Measurements from ENCODE around the gene IQSEC3.
A peak's percentile ranks its signal among the peaks of the same experiment; 100 is the strongest.

IQSEC3 gene

DNA sequence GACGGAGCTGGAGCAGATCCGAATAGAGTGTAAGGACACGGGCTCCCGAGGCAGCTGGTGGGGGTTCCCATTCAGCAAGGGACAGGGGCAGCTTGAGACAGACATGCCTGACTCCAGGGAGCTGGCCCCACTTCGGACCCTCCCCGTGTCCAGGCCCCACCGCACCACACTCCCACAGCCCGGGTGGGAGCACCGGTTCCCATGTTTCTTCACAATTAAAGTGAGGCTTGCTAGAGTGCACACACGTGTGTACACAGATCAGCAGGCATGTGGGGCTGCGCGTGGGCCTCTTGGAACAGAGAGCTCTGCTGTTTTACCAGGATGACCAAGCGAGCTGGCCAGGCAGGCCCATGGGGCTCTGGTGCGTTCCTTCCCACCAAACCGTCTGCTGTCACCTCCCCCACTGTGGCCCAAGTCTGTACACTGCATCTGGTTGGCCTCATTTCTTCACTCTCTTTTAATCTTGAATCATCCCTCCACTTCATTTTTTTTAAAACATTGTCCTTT, 99.3 kb downstream of the IQSEC3 start:
- Histone ChIP-seq H3K9me3 (no peaks in the 10 kb centered on the region), H3K4me1 (peaks cover 55% of the 10 kb centered on the region), H3K4me3 (no peak overlapping the region), H3K36me3 (no peaks in the 10 kb centered on the region), H3K4me2 (no peak overlapping the region), H3K9ac (no peak overlapping the region), H3K27me3 (no peaks in the 10 kb centered on the region), H3K27ac (no peak overlapping the region), H4K20me1 (no peaks in the 10 kb centered on the region)
- no peak for TF ChIP-seq Cebpa-rat (IDR thresholded peaks at IDR 0.05)

DNA sequence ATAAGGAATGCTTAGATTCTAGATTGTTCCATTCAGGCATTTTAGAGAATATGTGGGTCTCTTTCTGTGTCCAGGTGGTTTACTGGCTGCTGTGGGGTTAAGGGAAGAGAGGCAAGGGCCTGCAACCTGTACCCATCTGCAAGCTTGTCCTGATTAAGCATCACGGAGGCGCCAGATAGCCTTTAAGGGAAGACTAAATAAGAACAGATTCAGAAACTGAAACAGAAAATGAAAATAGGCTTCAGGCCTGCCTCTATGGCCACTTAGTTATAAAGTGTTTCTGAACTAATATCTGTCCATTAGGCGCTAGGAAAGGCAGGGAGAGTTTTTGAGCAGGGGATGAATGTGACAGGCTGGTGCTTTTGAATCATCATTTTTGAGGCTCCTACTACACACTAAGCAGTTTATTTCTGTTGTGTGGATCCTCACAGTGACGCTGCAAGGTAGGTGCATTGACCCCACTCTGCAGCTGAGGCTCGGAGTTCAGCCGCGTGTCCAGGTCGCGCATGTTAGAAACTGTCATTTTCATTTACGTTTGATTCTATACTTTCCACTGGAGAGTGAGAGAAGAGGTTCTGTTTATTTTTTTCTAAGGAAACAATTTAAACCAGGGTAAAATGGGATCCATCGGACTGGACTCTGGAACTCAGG, 100.0 kb downstream of the IQSEC3 start:
- H3K36me3 ChIP-seq, result no peaks in the 10 kb centered on the region
- H3K27me3 ChIP-seq, result no peaks in the 10 kb centered on the region
- no peak overlapping the region for H3K27ac ChIP-seq
- H3K9ac ChIP-seq, result no peak overlapping the region
- no peak overlapping the region for H3K4me3 ChIP-seq
- no peaks in the 10 kb centered on the region for H4K20me1 ChIP-seq
- peaks cover 55% of the 10 kb centered on the region for H3K4me1 ChIP-seq
- no peaks in the 10 kb centered on the region for H3K9me3 ChIP-seq
- no peak for TF ChIP-seq Cebpa-rat (IDR thresholded peaks at IDR 0.05)
- peak overlapping the region; percentile 53 for H3K4me2 ChIP-seq

DNA sequence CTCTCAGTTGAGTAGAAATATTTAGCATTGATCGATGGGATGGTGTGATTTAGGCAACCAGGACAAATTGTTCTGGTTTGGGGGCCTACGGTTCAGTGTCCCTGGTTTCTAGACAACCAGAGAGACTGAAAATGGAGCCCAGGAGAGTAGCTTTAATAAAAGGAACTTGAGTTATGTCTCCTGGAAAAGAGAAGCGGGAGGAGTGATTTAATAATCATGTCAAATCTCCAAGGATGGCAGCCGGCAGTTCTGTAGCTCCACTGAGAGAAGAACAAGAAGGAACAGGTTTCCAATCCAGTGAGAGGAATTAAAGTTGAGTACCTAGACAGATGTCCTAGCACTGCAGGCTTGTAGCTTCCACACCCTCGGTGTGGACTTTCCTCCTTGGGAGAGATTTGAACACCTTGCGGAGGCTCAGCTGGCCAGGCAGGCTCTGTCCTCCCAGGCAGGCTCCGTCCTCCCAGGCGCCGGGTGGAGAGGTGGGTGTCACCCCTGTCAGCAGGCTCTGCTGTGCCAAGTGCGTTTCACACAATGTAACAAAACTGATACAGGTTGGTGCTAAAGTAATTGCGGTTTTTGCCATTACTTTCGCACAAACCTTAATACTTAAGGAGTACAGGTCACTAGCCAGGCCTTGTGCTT, 101.5 kb downstream of the IQSEC3 start:
- Histone ChIP-seq H3K27me3 (no peaks in the 10 kb centered on the region), H3K36me3 (no peaks in the 10 kb centered on the region), H3K4me1 (peaks cover 70% of the 10 kb centered on the region), H3K9ac (no peak overlapping the region), H3K9me3 (no peaks in the 10 kb centered on the region), H3K27ac (no peak overlapping the region), H3K4me2 (peak overlapping the region; percentile 27; the same call in 1 of the 2 replicates), H3K4me3 (no peak overlapping the region), H4K20me1 (no peaks in the 10 kb centered on the region)
- TF ChIP-seq Cebpa-rat (IDR thresholded peaks at IDR 0.05), result no peak

DNA sequence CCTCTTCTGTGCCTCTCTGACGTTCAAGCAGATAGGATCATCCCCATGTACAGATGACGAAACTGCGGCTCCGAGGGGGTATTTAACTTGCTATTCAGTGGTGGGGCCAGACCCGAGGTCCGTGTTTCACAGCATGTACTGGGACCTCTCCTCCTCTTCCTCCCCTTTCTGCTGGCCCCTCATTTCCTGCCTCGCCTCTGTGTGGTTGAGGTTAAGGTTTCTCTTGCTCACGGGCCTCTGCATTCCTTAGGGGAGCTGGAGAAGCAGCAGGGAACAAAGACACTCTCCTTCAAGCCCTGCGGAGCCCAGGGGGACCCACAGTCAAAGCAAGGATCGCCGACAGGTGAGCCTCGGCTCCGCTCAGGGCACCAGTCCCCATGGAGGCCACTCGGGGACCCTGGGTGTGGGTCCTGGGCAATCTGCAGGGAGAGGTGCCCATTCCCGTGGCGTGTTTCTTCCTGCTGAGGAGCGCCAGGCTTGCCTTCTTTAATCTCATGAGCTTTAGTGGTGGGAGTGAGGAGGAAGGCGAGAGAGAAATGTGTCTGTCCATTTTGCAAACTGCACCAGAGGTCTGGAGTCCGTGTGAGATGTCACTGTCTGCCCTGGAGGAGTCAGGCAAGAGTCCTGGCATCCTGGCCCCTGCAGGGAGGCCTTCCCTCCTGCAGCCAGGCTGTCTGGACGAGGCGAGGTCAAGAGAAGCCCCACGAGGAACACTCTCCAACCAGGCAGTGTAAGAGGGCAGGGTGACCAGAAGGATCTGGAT, 102.4 kb downstream of the IQSEC3 start:
- Histone ChIP-seq H3K9ac (no peak overlapping the region), H3K27me3 (no peaks in the 10 kb centered on the region), H3K9me3 (no peaks in the 10 kb centered on the region), H4K20me1 (no peaks in the 10 kb centered on the region), H3K4me3 (no peak overlapping the region), H3K4me2 (peak overlapping the region; percentile 27), H3K27ac (no peak overlapping the region), H3K4me1 (peaks cover 74% of the 10 kb centered on the region), H3K36me3 (no peaks in the 10 kb centered on the region)
- TF ChIP-seq Cebpa-rat (IDR thresholded peaks at IDR 0.05), result no peak

DNA sequence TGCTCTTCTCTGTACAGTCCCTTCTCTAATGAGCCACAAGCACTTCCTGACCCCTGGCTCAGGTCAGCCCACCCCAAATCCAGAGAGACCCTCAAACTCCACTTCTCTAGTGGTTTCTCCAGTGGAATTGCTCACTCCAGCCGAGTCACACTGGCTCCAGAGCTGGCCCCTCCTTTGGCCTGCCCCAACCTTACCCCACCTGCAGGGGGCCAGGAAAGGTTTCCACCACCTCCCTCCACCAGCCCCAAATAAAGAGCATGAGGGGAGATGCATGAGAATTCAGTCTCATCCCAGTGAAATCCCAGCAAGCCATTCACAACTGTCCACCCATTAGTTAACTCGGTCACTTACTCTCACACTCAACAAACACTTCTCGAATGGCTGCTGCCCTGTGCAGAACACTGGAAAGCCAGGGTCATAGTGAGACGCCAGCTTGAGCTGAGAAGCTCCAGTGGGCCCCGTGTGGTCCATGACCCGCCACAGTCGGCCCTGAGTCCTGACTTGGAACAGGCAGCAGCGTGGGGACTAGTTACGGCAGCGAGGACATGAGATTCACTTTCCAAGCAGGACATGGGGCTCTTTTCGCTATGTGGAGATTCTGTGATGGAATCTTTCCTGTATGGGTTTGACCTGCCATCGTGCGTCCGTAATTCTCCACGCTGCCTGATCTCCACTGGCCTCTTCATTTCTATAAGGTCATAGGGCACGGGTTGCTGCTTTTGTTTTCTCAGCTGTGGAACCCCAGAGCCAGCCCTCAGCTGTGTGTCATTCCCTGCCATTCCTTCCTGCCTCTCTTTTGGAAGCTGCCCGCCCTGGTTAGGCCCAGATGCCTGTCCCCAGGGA, 103.2 kb downstream of the IQSEC3 start:
- Histone ChIP-seq H3K27me3 (no peaks in the 10 kb centered on the region), H4K20me1 (no peaks in the 10 kb centered on the region), H3K36me3 (no peaks in the 10 kb centered on the region), H3K4me3 (no peak overlapping the region), H3K27ac (no peak overlapping the region), H3K9ac (no peak overlapping the region), H3K4me2 (peak overlapping the region; percentile 27; the same call in 1 of the 2 replicates), H3K9me3 (no peaks in the 10 kb centered on the region), H3K4me1 (peaks cover 70% of the 10 kb centered on the region)
- TF ChIP-seq Cebpa-rat (IDR thresholded peaks at IDR 0.05), result no peak

DNA sequence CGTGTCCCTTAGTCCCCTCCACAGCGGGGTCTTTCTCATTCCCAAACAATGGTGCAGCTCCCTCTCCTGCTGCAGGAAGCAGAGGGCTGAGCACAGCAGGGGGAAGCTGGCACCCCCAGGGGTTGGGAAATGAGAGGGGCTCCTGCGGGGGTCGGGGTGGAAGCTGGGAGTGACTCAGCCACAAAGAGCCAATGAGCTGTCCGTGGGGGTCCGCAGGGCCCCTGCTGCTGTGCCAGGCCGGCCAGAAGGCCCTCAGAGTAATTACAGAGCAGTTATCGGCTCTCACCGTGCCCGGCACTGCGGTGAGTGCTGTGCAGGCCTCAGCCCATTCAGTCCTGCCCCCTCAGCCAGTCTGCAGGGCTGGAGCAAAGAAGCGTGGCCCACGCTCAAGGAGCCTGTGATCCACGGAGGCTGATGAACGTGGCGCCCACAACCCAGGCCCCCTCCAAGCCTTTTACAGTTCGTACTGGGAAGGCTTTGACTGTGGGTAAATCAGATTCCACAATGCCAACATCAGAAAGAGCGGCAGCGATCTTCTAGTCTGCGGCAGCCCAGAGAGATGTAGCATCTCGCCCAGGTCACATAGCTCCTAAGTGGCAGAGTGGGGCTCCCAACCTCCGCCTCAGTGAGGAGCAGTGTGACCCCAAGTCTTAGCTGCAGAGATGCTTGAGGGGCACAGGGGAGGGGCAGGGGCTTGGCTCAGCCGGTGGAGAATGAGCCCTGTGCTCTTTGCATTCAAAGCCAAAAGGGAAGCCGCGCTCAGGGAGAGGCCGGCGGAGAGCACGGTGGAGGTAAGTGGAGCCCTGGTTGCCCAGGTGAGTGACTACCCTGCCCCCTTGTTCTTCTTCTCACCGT, 104.0 kb downstream of the IQSEC3 start:
- no peak overlapping the region for H3K9ac ChIP-seq

DNA sequence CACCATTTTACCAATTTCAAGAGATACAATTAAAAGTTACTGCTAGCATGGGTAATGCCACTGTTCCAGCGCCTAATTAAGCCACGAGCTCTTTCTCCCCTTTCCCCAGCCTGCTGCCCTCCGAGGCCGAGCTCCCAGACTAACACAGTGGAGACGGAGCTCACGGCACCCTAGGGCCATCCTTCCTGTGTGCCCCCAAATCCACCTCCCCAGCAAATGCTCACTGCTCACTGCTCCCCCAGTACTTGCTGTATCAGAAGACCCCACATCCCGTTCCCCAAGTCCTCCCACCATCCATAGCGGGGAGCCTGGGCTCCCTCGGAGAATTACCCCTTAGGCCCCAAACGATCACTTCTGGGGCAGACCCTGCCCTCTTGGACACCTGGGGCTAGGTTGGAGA, 104.7 kb downstream of the IQSEC3 start:
- Histone ChIP-seq H3K9me3 (no peaks in the 10 kb centered on the region), H3K9ac (no peak overlapping the region)
- no peak for TF ChIP-seq Cebpa-rat (IDR thresholded peaks at IDR 0.05)

More for the DNA sequence above, 104.0 kb downstream of the IQSEC3 start:
- Histone ChIP-seq H3K4me2 (no peak overlapping the region), H3K27ac (no peak overlapping the region), H4K20me1 (no peaks in the 10 kb centered on the region), H3K36me3 (no peaks in the 10 kb centered on the region), H3K9me3 (no peaks in the 10 kb centered on the region), H3K4me1 (peaks cover 65% of the 10 kb centered on the region), H3K27me3 (no peaks in the 10 kb centered on the region), H3K4me3 (no peak overlapping the region)
- no peak for TF ChIP-seq Cebpa-rat (IDR thresholded peaks at IDR 0.05)

DNA sequence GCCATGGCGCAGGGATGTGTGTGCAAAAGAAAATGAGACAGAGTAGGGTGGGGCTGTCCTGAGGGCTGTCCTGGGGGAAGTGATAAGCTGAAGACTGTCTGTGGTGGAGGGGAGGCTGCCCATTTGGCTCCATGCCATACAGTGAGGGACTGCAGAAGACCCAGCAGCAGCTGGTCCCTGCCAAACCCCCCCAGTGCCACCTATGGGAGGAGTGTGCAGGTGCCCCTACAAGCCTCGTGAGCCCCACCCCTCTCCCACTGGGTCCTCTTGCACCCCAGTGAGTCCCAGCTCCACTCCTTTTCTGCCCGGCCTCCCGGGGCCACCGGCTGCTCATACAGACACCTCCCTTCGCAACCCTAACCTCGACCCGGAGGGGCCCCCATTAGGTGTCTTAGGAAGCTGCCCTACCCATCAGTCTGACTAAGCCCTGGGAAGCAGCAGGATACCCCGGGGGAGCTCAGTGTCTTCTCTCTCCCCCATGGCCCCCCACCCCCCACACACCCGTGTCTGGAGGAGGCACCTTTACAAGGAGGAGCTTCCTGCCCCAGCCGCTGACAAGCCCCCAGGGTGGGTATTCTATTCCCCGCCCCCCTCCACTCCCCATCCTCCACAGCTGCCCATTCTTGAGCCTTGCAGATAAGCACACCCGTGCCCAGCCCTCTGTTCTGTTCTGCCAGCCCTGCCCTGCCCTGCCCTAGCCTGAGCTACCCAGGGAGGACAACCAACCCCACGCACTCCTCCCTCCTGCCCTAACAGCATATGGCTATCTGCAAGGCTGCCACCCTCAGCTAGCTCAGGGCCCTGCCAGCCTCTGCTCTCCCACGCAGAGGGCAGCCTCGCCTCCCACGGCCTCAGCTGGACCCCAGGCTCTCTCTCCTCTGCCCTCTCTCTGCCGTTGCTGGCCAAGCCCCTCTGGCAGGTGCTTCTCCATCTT, 105.4 kb downstream of the IQSEC3 start:
- H3K36me3 ChIP-seq, result no peaks in the 10 kb centered on the region
- no peaks in the 10 kb centered on the region for H3K9me3 ChIP-seq
- H3K9ac ChIP-seq, result no peak overlapping the region
- H3K4me3 ChIP-seq, result no peak overlapping the region
- H4K20me1 ChIP-seq, result no peaks in the 10 kb centered on the region
- H3K27me3 ChIP-seq, result no peaks in the 10 kb centered on the region
- TF ChIP-seq Cebpa-rat (IDR thresholded peaks at IDR 0.05), result no peak
- no peak overlapping the region for H3K27ac ChIP-seq
- peak overlapping the region; percentile 55 for H3K4me2 ChIP-seq
- peaks cover 71% of the 10 kb centered on the region for H3K4me1 ChIP-seq

More for the DNA sequence above, 104.7 kb downstream of the IQSEC3 start:
- Histone ChIP-seq H3K27ac (no peak overlapping the region), H3K27me3 (no peaks in the 10 kb centered on the region), H4K20me1 (no peaks in the 10 kb centered on the region), H3K4me2 (no peak overlapping the region), H3K4me1 (peaks cover 71% of the 10 kb centered on the region), H3K4me3 (no peak overlapping the region), H3K36me3 (no peaks in the 10 kb centered on the region)

All from BLaER1 (cell line).